ENCODE data around the gene PAQR4.

PAQR4 gene

GRCh38 chr16:2968738-2969544 is at the start of gene PAQR4:
TSS of gene PAQR4 (plus strand) at chr16:2969348. CDS start at chr16:2969675, 327 bp downstream.
- Histone ChIP-seq H3K4me3 (ENCODE audit: low read depth, low read length) (peak within 1 kb of the TSS; percentile 67), H3K79me2 (no peaks in the 10 kb centered on the region), H3K4me1 (peaks cover 29% of the 10 kb centered on the region), H3K27me3 (ENCODE audit: control insufficient read depth, insufficient read depth, low read length) (no peaks in the 10 kb centered on the region), H3K9me3 (ENCODE audit: control insufficient read depth, low read length) (no peaks in the 10 kb centered on the region), H3K36me3 (ENCODE audit: control insufficient read depth, insufficient read depth, low read length) (no peaks in the 10 kb centered on the region), H3K27ac (peak within 1 kb of the TSS; percentile 78), H3K4me2 (ENCODE audit: low read length) (peak within 1 kb of the TSS; percentile 93), H2AFZ (peak within 1 kb of the TSS; percentile 74), H3K9ac (peak within 1 kb of the TSS; percentile 75)
- no peak for TF ChIP-seq CTCF (IDR thresholded peaks at IDR 0.05)

GRCh38 chr16:2919511-2920255 is 49.5 kb upstream of the PAQR4 start:
- H3K9me3 ChIP-seq (ENCODE audit: control insufficient read depth, low read length), result no peaks in the 10 kb centered on the region
- no peaks in the 10 kb centered on the region for H3K27me3 ChIP-seq (ENCODE audit: control insufficient read depth, insufficient read depth, low read length)
- H3K4me1 ChIP-seq, result peaks cover 8% of the 10 kb centered on the region
- H3K4me3 ChIP-seq (ENCODE audit: low read depth, low read length), result no peak overlapping the region
- H3K79me2 ChIP-seq, result peaks cover 30% of the 10 kb centered on the region
- no peak overlapping the region for H2AFZ ChIP-seq
- no peak overlapping the region for H3K27ac ChIP-seq
- TF ChIP-seq CTCF (IDR thresholded peaks at IDR 0.05), result peak; percentile 96
- H3K36me3 ChIP-seq (ENCODE audit: control insufficient read depth, insufficient read depth, low read length), result no peaks in the 10 kb centered on the region
- no peak overlapping the region for H3K4me2 ChIP-seq (ENCODE audit: low read length)
- H3K9ac ChIP-seq, result no peak overlapping the region

GRCh38 chr16:2923481-2923880 is 45.7 kb upstream of the PAQR4 start:
- Histone ChIP-seq H3K36me3 (ENCODE audit: control insufficient read depth, insufficient read depth, low read length) (no peaks in the 10 kb centered on the region), H3K4me1 (no peaks in the 10 kb centered on the region), H3K4me2 (ENCODE audit: low read length) (no peak overlapping the region), H3K9me3 (ENCODE audit: control insufficient read depth, low read length) (no peaks in the 10 kb centered on the region), H3K27me3 (ENCODE audit: control insufficient read depth, insufficient read depth, low read length) (no peaks in the 10 kb centered on the region), H3K79me2 (peaks cover 35% of the 10 kb centered on the region), H3K27ac (no peak overlapping the region), H3K4me3 (ENCODE audit: low read depth, low read length) (no peak overlapping the region), H3K9ac (no peak overlapping the region), H2AFZ (no peak overlapping the region)
- no peak for TF ChIP-seq CTCF (IDR thresholded peaks at IDR 0.05)

- no peak overlapping the region for H3K4me2 ChIP-seq (ENCODE audit: low read length)
- H3K79me2 ChIP-seq, result peaks cover 50% of the 10 kb centered on the region
- H3K27me3 ChIP-seq (ENCODE audit: control insufficient read depth, insufficient read depth, low read length), result no peaks in the 10 kb centered on the region
- no peak overlapping the region for H3K9ac ChIP-seq
- no peaks in the 10 kb centered on the region for H3K36me3 ChIP-seq (ENCODE audit: control insufficient read depth, insufficient read depth, low read length)
- H3K27ac ChIP-seq, result no peak overlapping the region
- H3K4me3 ChIP-seq (ENCODE audit: low read depth, low read length), result no peak overlapping the region
- no peaks in the 10 kb centered on the region for H3K4me1 ChIP-seq
- no peaks in the 10 kb centered on the region for H3K9me3 ChIP-seq (ENCODE audit: control insufficient read depth, low read length)
- TF ChIP-seq CTCF (IDR thresholded peaks at IDR 0.05), result no peak
- no peak overlapping the region for H2AFZ ChIP-seq
Measured at GRCh38 chr16:2924901-2925755, 44.0 kb upstream of the PAQR4 start.

Data from parathyroid adenoma (tissue), 2 donors.